Choroid plexus epithelial cell (primary cell): ENCODE measurements around the gene PRKN.

Experiments
- DNase-seq: peaks from one replicate; pipeline ENCODE4 v3.0.0-alpha.2; 2010; ENCODE audit warnings: low read depth
- H3K4me3 ChIP-seq: 2 replicates; pipeline ENCODE4 v1.5.1; 2011; ENCODE audit warnings: low read depth, mild to moderate bottlenecking, control low read depth, low read length, moderate library complexity
- CTCF ChIP-seq: conservative IDR thresholded peaks from 2 replicates; pipeline ENCODE4 v1.5.1; 2011; ENCODE audit warnings: low read depth, mild to moderate bottlenecking, control low read depth, inconsistent platforms, low read length, moderate library complexity

PRKN gene

GRCh38 chr6:162249907-162250642 is 477.5 kb downstream of the PRKN start:
- no peak for DNase-seq
- no peak for TF ChIP-seq CTCF
- no peak overlapping the region for H3K4me3 ChIP-seq

- no peak for DNase-seq
- no peak for TF ChIP-seq CTCF
- H3K4me3 ChIP-seq: no peak overlapping the region
These were observed 481.6 kb downstream of the PRKN start for GRCh38 chr6:162245830-162246420.

- DNase-seq: no peak
- TF ChIP-seq CTCF: no peak
- H3K4me3 ChIP-seq: no peak overlapping the region
These were observed 483.5 kb downstream of the PRKN start for GRCh38 chr6:162244031-162244430.

- TF ChIP-seq CTCF: no peak
- no peak for DNase-seq
- no peak overlapping the region for H3K4me3 ChIP-seq
These were observed 484.7 kb downstream of the PRKN start for GRCh38 chr6:162242915-162243314.

GRCh38 chr6:162239330-162239729 is 488.2 kb downstream of the PRKN start:
- TF ChIP-seq CTCF: no peak
- H3K4me3 ChIP-seq: no peak overlapping the region
- DNase-seq: no peak

- no peak for TF ChIP-seq CTCF
These were observed 488.9 kb downstream of the PRKN start for GRCh38 chr6:162238675-162239074.

GRCh38 chr6:162237331-162237730 is 490.2 kb downstream of the PRKN start:
- H3K4me3 ChIP-seq: no peak overlapping the region
- no peak for DNase-seq
- TF ChIP-seq CTCF: no peak

More at GRCh38 chr6:162238675-162239074, 488.9 kb downstream of the PRKN start:
- no peak overlapping the region for H3K4me3 ChIP-seq
- DNase-seq: no peak
